ENCODE results near the gene VWA1. TPM values are rescaled to one million over a fixed set of nuclear protein-coding genes. Genes with fewer than 3 reads are reported as not detected.
"Not testable (repeated sequence)": the region's sequence is repeated elsewhere in the genome, so short reads cannot be mapped to it uniquely, and the experiment has no call there.

The VWA1 gene
- total and polyA plus RNA-seq, 8 donors: 7.6 to 64.8 (median 23.0) TPM

GRCh38 chr1:1442069-1442770 is 6.7 kb downstream of the VWA1 start:
- 76 to 85% (median 81%) methylated on average over 25 to 32 of the region's 32 CpGs for WGBS, 5 donors
- no peak overlapping the region for H3K4me3 ChIP-seq
- TF ChIP-seq EP300 (IDR thresholded peaks at IDR 0.05): no peak
- no peak overlapping the region for H3K27ac ChIP-seq
- H3K4me1 ChIP-seq: peaks cover 27 to 46% (median 34%) of the 10 kb centered on the region in 4 donors
- H3K27me3 ChIP-seq: no peaks in the 10 kb centered on the region
- intact Hi-C loops (cut with DNase I; ENCODE audit: low total_unique reads): no loop called here
- H3K36me3 ChIP-seq: peaks cover 0 to 11% (median 6%) of the 10 kb centered on the region in 4 donors
- no peak for DNase-seq
- H3K9me3 ChIP-seq: no peaks in the 10 kb centered on the region

GRCh38 chr1:1446631-1447030 is 11.1 kb downstream of the VWA1 start:
- DNase-seq; H3K4me3 ChIP-seq; H3K27ac ChIP-seq; intact Hi-C loops (cut with DNase I; ENCODE audit: low total_unique reads); H3K9me3 ChIP-seq; H3K36me3 ChIP-seq; H3K27me3 ChIP-seq; H3K4me1 ChIP-seq: not testable (repeated sequence)
- WGBS, 5 donors: 89 to 93% (median 92%) methylated on average over 18 to 19 of the region's 19 CpGs

GRCh38 chr1:1449099-1449739 is 13.7 kb downstream of the VWA1 start, which contains the start of gene ATAD3C:
Gene ATAD3C (plus strand): TSS chr1:1449689. CDS start chr1:1450684, 995 bp downstream.
- intact Hi-C loops (cut with DNase I; ENCODE audit: low total_unique reads): no loop called here
- no peaks in the 10 kb centered on the region for H3K9me3 ChIP-seq
- 79 to 85% (median 82%) methylated on average over 6 of the region's 6 CpGs for WGBS, 5 donors

GRCh38 chr1:1450616-1451015 is 15.1 kb downstream of the VWA1 start:
- H3K9me3 ChIP-seq; DNase-seq; intact Hi-C loops (cut with DNase I; ENCODE audit: low total_unique reads); H3K4me1 ChIP-seq; H3K27ac ChIP-seq; H3K27me3 ChIP-seq; H3K4me3 ChIP-seq; H3K36me3 ChIP-seq: not testable (repeated sequence)
- 60 to 82% (median 73%) methylated on average over 14 to 22 of the region's 22 CpGs for WGBS, 5 donors

More at GRCh38 chr1:1449099-1449739, 13.7 kb downstream of the VWA1 start, which contains the start of gene ATAD3C:
- no peaks in the 10 kb centered on the region for H3K36me3 ChIP-seq
- H3K27me3 ChIP-seq: no peaks in the 10 kb centered on the region
- no peak for DNase-seq
- no peak within 1 kb of the TSS for H3K4me3 ChIP-seq
- H3K27ac ChIP-seq: no peak within 1 kb of the TSS
- no peak for TF ChIP-seq POLR2A (IDR thresholded peaks at IDR 0.05)
- TF ChIP-seq CTCF (IDR thresholded peaks at IDR 0.05): no peak
- no peak for TF ChIP-seq POLR2AphosphoS5 (IDR thresholded peaks at IDR 0.05)
- TF ChIP-seq EP300 (IDR thresholded peaks at IDR 0.05): no peak
- no peaks in the 10 kb centered on the region for H3K4me1 ChIP-seq

- no peaks in the 10 kb centered on the region for H3K4me1 ChIP-seq
- 84 to 95% (median 89%) methylated on average over 22 to 26 of the region's 26 CpGs for WGBS, 5 donors
- no peak for DNase-seq
- TF ChIP-seq POLR2A (IDR thresholded peaks at IDR 0.05) (no peak), CTCF (IDR thresholded peaks at IDR 0.05) (no peak), POLR2AphosphoS5 (IDR thresholded peaks at IDR 0.05) (no peak), EP300 (IDR thresholded peaks at IDR 0.05) (no peak)
- no peaks in the 10 kb centered on the region for H3K9me3 ChIP-seq
- H3K27me3 ChIP-seq: no peaks in the 10 kb centered on the region
- H3K27ac ChIP-seq: no peak overlapping the region
- H3K4me3 ChIP-seq: no peak overlapping the region
- intact Hi-C loops (cut with DNase I; ENCODE audit: low total_unique reads): no loop called here
- H3K36me3 ChIP-seq: no peaks in the 10 kb centered on the region
Observed at GRCh38 chr1:1451696-1452364, 16.3 kb downstream of the VWA1 start.

DNA sequence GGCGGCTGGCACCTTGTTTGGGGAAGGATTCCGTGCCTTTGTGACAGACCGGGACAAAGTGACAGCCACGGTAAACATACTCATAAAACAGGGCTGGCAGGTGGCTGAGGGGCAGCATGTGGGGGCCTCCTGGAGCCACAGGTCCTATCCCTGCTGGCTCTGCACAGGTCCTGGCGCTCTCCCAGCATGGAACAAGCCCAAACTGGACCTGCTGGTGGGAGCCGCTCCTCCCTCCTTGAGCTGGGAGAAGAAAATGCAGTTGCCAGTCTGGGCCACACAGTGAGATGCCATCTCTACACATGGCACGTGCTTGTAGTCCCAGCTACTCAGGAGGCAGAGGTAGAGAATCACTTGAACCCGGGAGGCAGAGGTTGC is 16.9 kb downstream of the VWA1 start:
- DNase-seq: peak in 1 of 2 donors; percentile 16
- H3K36me3 ChIP-seq; H3K9me3 ChIP-seq; H3K4me1 ChIP-seq; H3K27me3 ChIP-seq; intact Hi-C loops (cut with DNase I; ENCODE audit: low total_unique reads); H3K27ac ChIP-seq; H3K4me3 ChIP-seq: not testable (repeated sequence)
- WGBS, 5 donors: 64 to 78% (median 70%) methylated on average over 7 to 8 of the region's 8 CpGs
